K562 (cell line): ENCODE data around the gene VILL. TPM values are rescaled to one million over a fixed set of nuclear protein-coding genes. Genes with fewer than 3 reads are reported as not detected.
A peak's percentile ranks its signal among the peaks of the same experiment; 100 is the strongest.

Experiments used
- ATAC-seq: fragments of 200-7000 bp; cut with Tn5 transposase; 3 replicates; pipeline ENCODE4 v1.9.1; 2020; ENCODE audit warnings: moderate library complexity
- BruUV-seq: library from RNA; stranded (reverse); fragments of 400-500 nt; replicated peaks from 2 replicates; lab custom pipeline; 2021; lab: Mats Ljungman, UMichigan
- CTCF ChIA-PET: fragments of 300-600 bp; formaldehyde crosslinking; extraction: SDS; loops from one replicate; lab custom pipeline; 2021; ENCODE audit warnings: low intra/inter-chr PET ratio; lab: Yijun Ruan, JAX
- POLR2A ChIA-PET: fragments of 300-600, 350-650 bp; sonication (Branson Sonifier 250); formaldehyde crosslinking; extraction: SDS; loops from one replicate; lab custom pipeline; 2021; ENCODE audit warnings: antibody characterized with exemption, inconsistent platforms; lab: Yijun Ruan, JAX
- DNase-seq, 4 experiments: peaks; one replicate each; pipeline versions ENCODE4 v3.0.0 to v3.0.0-alpha.2; 2011 to 2018; ENCODE audit warnings: low spot score in 3 of 4, mixed read lengths in 3 of 4; ENCODE audit errors: extremely low read depth in 1 of 4
- FAIRE-seq: peaks from 2 replicates; lab custom pipeline; 2011; peaks lifted over from hg19 to GRCh38; lab: Jason Lieb, UNC
- H2AFZ ChIP-seq: 2 replicates; pipeline ENCODE4 v1.6.0; 2011; ENCODE audit warnings: low read depth, low read length, control low read depth, inconsistent platforms
- H3K27ac ChIP-seq: fragments of 200-600 bp; 3 replicates; pipeline ENCODE4 v1.8.0; 2011; ENCODE audit warnings: low read depth, mild to moderate bottlenecking, control low read depth, inconsistent platforms, low read length, moderate library complexity, mixed read lengths; ENCODE audit errors: extremely low read depth
- H3K27me3 ChIP-seq, 2 experiments: fragments of 300-600 bp in 1 of 2; 2 replicates in 1 of 2; 3 replicates in 1 of 2; pipeline versions ENCODE4 v1.6.0 to v1.8.0; 2011; ENCODE audit warnings: inconsistent platforms in 2 of 2, low read length in 2 of 2, mild to moderate bottlenecking in 1 of 2, mixed read lengths in 1 of 2, moderate library complexity in 1 of 2; ENCODE audit not compliant: control insufficient read depth in 2 of 2, insufficient read depth in 2 of 2
- H3K36me3 ChIP-seq: fragments of 300-600 bp; 3 replicates; pipeline ENCODE4 v1.8.0; 2011; ENCODE audit warnings: mild to moderate bottlenecking, low read length, inconsistent platforms; ENCODE audit not compliant: control insufficient read depth, insufficient read depth
- H3K4me1 ChIP-seq, 2 experiments: fragments of 200-600 bp in 1 of 2; replicated peaks in 1 of 2; 2 replicates in 1 of 2; 3 replicates in 1 of 2; pipeline versions ENCODE4 v1.5.1 to v1.8.0; 2011; ENCODE audit warnings: inconsistent platforms in 2 of 2, low read length in 2 of 2, mild to moderate bottlenecking in 1 of 2, mixed read lengths in 1 of 2, moderate library complexity in 1 of 2; ENCODE audit not compliant: control insufficient read depth in 2 of 2, insufficient read depth in 2 of 2
- H3K4me2 ChIP-seq: 2 replicates; pipeline ENCODE4 v1.6.1; 2011; ENCODE audit warnings: low read length, control low read depth, inconsistent platforms, mixed read lengths; ENCODE audit not compliant: insufficient read depth
- H3K4me3 ChIP-seq: fragments of 200-600 bp; sonication (generic), shearing (Covaris generic); 2 replicates; pipeline ENCODE4 v1.5.1; 2016; ENCODE audit warnings: control low read depth, inconsistent platforms
- H3K79me2 ChIP-seq: fragments of 200-600 bp; 3 replicates; pipeline ENCODE4 v1.8.0; 2011; ENCODE audit warnings: low read length, inconsistent platforms; ENCODE audit not compliant: control insufficient read depth, insufficient read depth
- H3K9ac ChIP-seq, 2 experiments: 2 replicates each; pipeline versions ENCODE4 v1.6.0 to v1.6.1; 2011; ENCODE audit warnings: low read depth in 2 of 2, low read length in 2 of 2, control low read depth in 1 of 2, inconsistent platforms in 1 of 2, mild to moderate bottlenecking in 1 of 2, mixed read lengths in 1 of 2; ENCODE audit not compliant: insufficient read depth in 1 of 2
- H3K9me1 ChIP-seq: one replicate; pipeline ENCODE4 v1.6.0; 2011; ENCODE audit warnings: inconsistent platforms, mild to moderate bottlenecking, low read length, moderate library complexity; ENCODE audit not compliant: control insufficient read depth, insufficient read depth
- H3K9me3 ChIP-seq: replicated peaks from 2 replicates; pipeline ENCODE4 v1.5.1; 2011; ENCODE audit warnings: low read depth, low read length, inconsistent platforms; ENCODE audit not compliant: control insufficient read depth, insufficient read depth
- H4K20me1 ChIP-seq: replicated peaks from 2 replicates; pipeline ENCODE4 v1.6.1; 2011; ENCODE audit warnings: low read length, inconsistent platforms, mixed read lengths; ENCODE audit not compliant: control insufficient read depth, insufficient read depth
- CCNT2 ChIP-seq: IDR thresholded peaks from 2 replicates; pipeline ENCODE4 v1.6.1; 2011; ENCODE audit warnings: borderline replicate concordance, low read depth, mild to moderate bottlenecking, moderate library complexity, mixed read lengths, low read length; ENCODE audit not compliant: insufficient read length; ENCODE audit errors: extremely low read depth
- CHD1 ChIP-seq: fragments of 200-600 bp; sonication (generic); IDR thresholded peaks from one replicate; pipeline ENCODE4 v1.6.1; 2012; ENCODE audit warnings: mild to moderate bottlenecking, moderate library complexity, low read length, inconsistent platforms
- DIDO1 ChIP-seq: fragments of 450-650 bp; IDR thresholded peaks from 2 replicates; pipeline ENCODE4 v1.6.1; 2016; ENCODE audit warnings: low read depth, missing biosample characterization, missing genetic modification characterization
- MBD1 ChIP-seq: fragments of 250-450 bp; sonication (Bioruptor Pico); IDR thresholded peaks from 2 replicates; pipeline ENCODE4 v1.8.0; 2022; ENCODE audit warnings: inconsistent platforms
- NCOR1 ChIP-seq: fragments of 450-650 bp; IDR thresholded peaks from 2 replicates; pipeline ENCODE4 v1.6.1; 2016; ENCODE audit warnings: mild to moderate bottlenecking, moderate library complexity
- PTTG1 ChIP-seq: fragments of 450-650 bp; IDR thresholded peaks from 2 replicates; pipeline ENCODE4 v1.6.1; 2016; ENCODE audit warnings: low read depth, mild to moderate bottlenecking, missing genetic modification characterization, missing compliant biosample characterization
- RUNX1 ChIP-seq: sonication (generic); IDR thresholded peaks from 2 replicates; pipeline ENCODE4 v1.6.1; 2016; ENCODE audit warnings: antibody characterized with exemption, low read depth
- SMAD3 ChIP-seq: fragments of 450-650 bp; formaldehyde crosslinking; conservative IDR thresholded peaks from 2 replicates; pipeline ENCODE4 v1.4.0; 2020; ENCODE audit warnings: mild to moderate bottlenecking
- SUPT5H ChIP-seq: fragments of 450-650 bp; IDR thresholded peaks from 2 replicates; pipeline ENCODE4 v1.6.1; 2016
- ZFP1 ChIP-seq: fragments of 450-650 bp; formaldehyde crosslinking; IDR thresholded peaks from 2 replicates; pipeline ENCODE4 v1.4.0; 2020; ENCODE audit warnings: mild to moderate bottlenecking, mixed read lengths
- ZFPM2 ChIP-seq: fragments of 250-450 bp; sonication (Bioruptor Pico); IDR thresholded peaks from 2 replicates; pipeline ENCODE4 v1.5.1; 2022; ENCODE audit warnings: mild to moderate bottlenecking
- ZNF146 ChIP-seq: IDR thresholded peaks from one replicate; pipeline ENCODE4 v1.6.1; 2018; ENCODE audit warnings: missing compliant biosample characterization; ENCODE audit not compliant: unreplicated experiment
- ZNF197 ChIP-seq: fragments of 200-800 bp; sonication (Bioruptor generic); IDR thresholded peaks from 2 replicates; pipeline ENCODE4 v1.6.1; 2016; ENCODE audit warnings: low read depth, missing genetic modification characterization, missing compliant biosample characterization
- ZNF398 ChIP-seq: fragments of 250-450 bp; sonication (Bioruptor Pico); IDR thresholded peaks from 2 replicates; pipeline ENCODE4 v1.8.0; 2021; ENCODE audit warnings: moderate library complexity, mild to moderate bottlenecking, inconsistent platforms
- ZNF512 ChIP-seq: IDR thresholded peaks from 2 replicates; pipeline ENCODE4 v1.6.1; 2016; ENCODE audit warnings: missing genetic modification characterization, missing compliant biosample characterization
- ZNF707 ChIP-seq: fragments of 250-450 bp; sonication (Bioruptor Pico); conservative IDR thresholded peaks from 2 replicates; pipeline ENCODE4 v1.8.0; 2022; ENCODE audit warnings: inconsistent platforms, mild to moderate bottlenecking, moderate library complexity
- ZSCAN29 ChIP-seq: fragments of 450-650 bp; IDR thresholded peaks from 2 replicates; pipeline ENCODE4 v1.6.1; 2017
- WGBS: fragments of 100-300 bp; shearing (Covaris generic); methylation state at CpG from one replicate; pipeline ENCODE4 v1.1.6; 2016; ENCODE audit warnings: low coverage, mixed read lengths; ENCODE audit not compliant: insufficient coverage; ENCODE audit errors: missing lambda C conversion rate; 5-methylcytosine and 5-hydroxymethylcytosine counted together
- in situ Hi-C: fragments of 300-500 bp; cut with MboI; formaldehyde crosslinking; loops from 4 replicates; pipeline ENCODE4 v1.15.0; 2018; ENCODE audit warnings: inconsistent platforms, mixed read lengths
- intact Hi-C: fragments of 100-400 bp; cut with micrococcal nuclease; formaldehyde crosslinking; loops from 2 replicates; pipeline ENCODE4 v1.14.2; 2022
- polyA plus RNA-seq, 8 experiments: library from polyadenylated mRNA; depleted of rRNA in 4 of 8; stranded (reverse) in 5 of 8; unstranded in 3 of 8; fragments of >200 nt; fragmentation: Nextera tagmentation in 2 of 8; fragmentation: Illumina TruSeq in 1 of 8; extraction: Ambion mirVana in 2 of 8; extraction: Trizol in 1 of 8; gene quantifications; 2 replicates each; pipeline versions ENCODE4 v1.2.1 to v1.2.3, GENCODE V29; 2011 to 2014; ENCODE audit warnings: inconsistent platforms in 1 of 8, missing spikeins in 1 of 8
- total RNA-seq, 7 experiments: library from RNA; depleted of rRNA in 6 of 7; stranded (reverse); fragments of >200 nt in 6 of 7; fragmentation: Illumina TruSeq in 2 of 7; extraction: Trizol in 2 of 7; gene quantifications; 2 replicates each; pipeline versions ENCODE4 v1.2.1 to v1.2.3, GENCODE V29; 2011 to 2021; ENCODE audit warnings: low replicate concordance in 1 of 7

Gene VILL
- total and polyA plus RNA-seq, 9 of the 15 experiments (the other 6 are each of a cell fraction or from before 2014, with no cell fraction given), result 0.11 to 16.0 (median 8.8) TPM

GRCh38 chr3:38000965-38001455 is 10.4 kb downstream of the VILL start (continued):
- TF ChIP-seq CCNT2 (no peak), ZFP1 (CRISPR knock-in tag) (no peak), ZNF197 (CRISPR knock-in tag) (no peak), ZFPM2 (CRISPR knock-in tag) (no peak), SUPT5H (no peak), SMAD3 (CRISPR knock-in tag) (no peak)

- DNase-seq, result peak in 1 of 4 experiments; percentile 26
- peaks cover 30 to 58% of the 10 kb centered on the region in 2 experiments for H3K4me1 ChIP-seq
- peaks cover 14% of the 10 kb centered on the region for H4K20me1 ChIP-seq
- no peak overlapping the region for H3K4me3 ChIP-seq
- H3K9me1 ChIP-seq, result peaks cover 2% of the 10 kb centered on the region
- peaks cover 65% of the 10 kb centered on the region for H3K36me3 ChIP-seq
- H3K4me2 ChIP-seq, result no peak overlapping the region
- FAIRE-seq, result no peak
- CTCF ChIA-PET, result interaction anchor here (0.7 to 5.0 kb wide), 3 partner anchors 15 to 146 kb away, joined by 3 to 62 read pairs (median 4); no protein-coding TSS in a partner anchor
- WGBS, result 78% methylated on average over 8 of the region's 9 CpGs
- H3K9ac ChIP-seq, result peak overlapping the region in 1 of 2 experiments; percentile 53; a peak in 2 of 4 replicates
- POLR2A ChIA-PET, result interaction anchor here (0.6 to 1.2 kb wide), 4 partner anchors 9 to 1605 kb away, joined by 3 to 5 read pairs (median 4); no protein-coding TSS in a partner anchor
- intact Hi-C loops, result no loop called here
- ATAC-seq, result no peak
- peaks cover 2% of the 10 kb centered on the region; the same call in 1 of the 3 replicates for H3K79me2 ChIP-seq
- H3K9me3 ChIP-seq, result no peaks in the 10 kb centered on the region
- H3K27ac ChIP-seq, result no peak overlapping the region
- no TSS peak for BruUV-seq
- in situ Hi-C loops, result no loop called here
- no peaks in the 10 kb centered on the region for H3K27me3 ChIP-seq
- no peak overlapping the region for H2AFZ ChIP-seq
- TF ChIP-seq RUNX1, result no peak
- TF ChIP-seq NCOR1, result no peak
- TF ChIP-seq MBD1 (CRISPR knock-in tag), result no peak
- TF ChIP-seq ZNF512 (tag), result no peak
- no peak for TF ChIP-seq ZNF146
- no peak for TF ChIP-seq CHD1
- TF ChIP-seq PTTG1 (tag), result no peak
- TF ChIP-seq DIDO1, result no peak
- TF ChIP-seq ZNF707 (CRISPR knock-in tag), result no peak
- TF ChIP-seq ZSCAN29, result no peak
- no peak for TF ChIP-seq ZNF398 (CRISPR knock-in tag)
Measured at GRCh38 chr3:38001456-38002081, 11.0 kb downstream of the VILL start.
